HG03175 (cell line): ENCODE data around the gene SH3D21.

Experiments used
- ATAC-seq: cut with Tn5 transposase; IDR thresholded peaks from one replicate; pipeline ENCODE4 v1.9.1; 2021; ENCODE audit warnings: mild to moderate bottlenecking, moderate library complexity; ENCODE audit not compliant: unreplicated experiment

SH3D21 gene

GRCh38 chr1:36306210-36306901 lies at the start of gene SH3D21:
TSS of gene SH3D21 (plus strand) at chr1:36306368. CDS start at chr1:36306421, 53 bp downstream.
- peak; percentile 38 for ATAC-seq

GRCh38 chr1:36256558-36257374 lies 49.4 kb upstream of the SH3D21 start:
- no peak for ATAC-seq

GRCh38 chr1:36257375-36257767 lies 48.8 kb upstream of the SH3D21 start:
- ATAC-seq = no peak

- no peak for ATAC-seq
Observed at GRCh38 chr1:36258960-36259344, 47.2 kb upstream of the SH3D21 start.

GRCh38 chr1:36268981-36269380 lies 37.2 kb upstream of the SH3D21 start:
- ATAC-seq = no peak

- no peak for ATAC-seq
Observed at GRCh38 chr1:36269408-36269838, 36.7 kb upstream of the SH3D21 start.

GRCh38 chr1:36273024-36273423 lies 33.1 kb upstream of the SH3D21 start:
- ATAC-seq = no peak

- no peak for ATAC-seq
Observed at GRCh38 chr1:36274201-36274600, 32.0 kb upstream of the SH3D21 start.

- no peak for ATAC-seq
Observed at GRCh38 chr1:36276688-36277087, 29.5 kb upstream of the SH3D21 start.

GRCh38 chr1:36279110-36279788 lies 26.9 kb upstream of the SH3D21 start:
- no peak for ATAC-seq

GRCh38 chr1:36279789-36280296 lies 26.3 kb upstream of the SH3D21 start:
- no peak for ATAC-seq

GRCh38 chr1:36284061-36284460 lies 22.1 kb upstream of the SH3D21 start:
- no peak for ATAC-seq

GRCh38 chr1:36284517-36284916 lies 21.7 kb upstream of the SH3D21 start:
- ATAC-seq = no peak

GRCh38 chr1:36285443-36286101 lies 20.6 kb upstream of the SH3D21 start:
- ATAC-seq = no peak

GRCh38 chr1:36286802-36287201 lies 19.4 kb upstream of the SH3D21 start:
- no peak for ATAC-seq

- no peak for ATAC-seq
Observed at GRCh38 chr1:36287595-36287994, 18.6 kb upstream of the SH3D21 start.

GRCh38 chr1:36295390-36295789 lies 10.8 kb upstream of the SH3D21 start:
- ATAC-seq = no peak

- no peak for ATAC-seq
Observed at GRCh38 chr1:36297062-36297461, 9.1 kb upstream of the SH3D21 start.

- ATAC-seq = no peak
Observed at GRCh38 chr1:36298640-36299039, 7.5 kb upstream of the SH3D21 start.

- ATAC-seq = no peak
Observed at GRCh38 chr1:36300526-36300925, 5.6 kb upstream of the SH3D21 start.

GRCh38 chr1:36301220-36301619 lies 4.9 kb upstream of the SH3D21 start:
- no peak for ATAC-seq
